Sigmoid colon (tissue), 4 donors: ENCODE results near the gene LINC00305.

Experiments
- EP300 ChIP-seq, 4 donors: sonication (generic); formaldehyde crosslinking; IDR thresholded peaks; one replicate each; pipeline ENCODE4 v1.6.1; 2017; ENCODE audit warnings: antibody characterized with exemption in 4 of 4
- POLR2A ChIP-seq, 2 donors: fragments of 450-650 bp; IDR thresholded peaks; one replicate each; pipeline ENCODE4 v1.6.1; 2016; ENCODE audit warnings: antibody characterized with exemption in 2 of 2, mild to moderate bottlenecking in 2 of 2, moderate library complexity in 2 of 2
- TF ChIP-seq, protein P1 (sequence below), 4 experiments: fragments of 450-650 bp in 3 of 4; fragments of 200-600 bp in 1 of 4; IDR thresholded peaks; one replicate each; pipeline ENCODE4 v1.5.1; 2016 to 2019; ENCODE audit warnings: antibody characterized with exemption in 4 of 4, mild to moderate bottlenecking in 3 of 4, moderate library complexity in 2 of 4

DNA sequence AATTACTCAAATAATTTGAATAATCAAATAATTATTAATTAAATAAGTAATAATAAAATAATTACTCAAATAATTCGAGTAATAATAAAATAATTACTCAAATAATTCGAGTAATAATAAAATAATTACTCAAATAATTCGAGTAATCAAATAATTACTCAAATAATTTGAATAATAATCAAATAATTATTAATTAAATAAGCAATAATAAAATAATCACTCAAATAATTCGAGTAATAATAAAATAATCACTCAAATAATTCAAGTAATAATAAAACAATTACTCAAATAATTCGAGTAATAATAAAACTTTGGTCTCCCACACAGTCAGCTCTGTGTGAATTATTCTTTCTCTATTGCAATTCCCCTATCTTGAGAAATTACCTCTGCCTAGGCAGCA, 30.0 kb upstream of the LINC00305 start:
- TF ChIP-seq, protein P1, sequence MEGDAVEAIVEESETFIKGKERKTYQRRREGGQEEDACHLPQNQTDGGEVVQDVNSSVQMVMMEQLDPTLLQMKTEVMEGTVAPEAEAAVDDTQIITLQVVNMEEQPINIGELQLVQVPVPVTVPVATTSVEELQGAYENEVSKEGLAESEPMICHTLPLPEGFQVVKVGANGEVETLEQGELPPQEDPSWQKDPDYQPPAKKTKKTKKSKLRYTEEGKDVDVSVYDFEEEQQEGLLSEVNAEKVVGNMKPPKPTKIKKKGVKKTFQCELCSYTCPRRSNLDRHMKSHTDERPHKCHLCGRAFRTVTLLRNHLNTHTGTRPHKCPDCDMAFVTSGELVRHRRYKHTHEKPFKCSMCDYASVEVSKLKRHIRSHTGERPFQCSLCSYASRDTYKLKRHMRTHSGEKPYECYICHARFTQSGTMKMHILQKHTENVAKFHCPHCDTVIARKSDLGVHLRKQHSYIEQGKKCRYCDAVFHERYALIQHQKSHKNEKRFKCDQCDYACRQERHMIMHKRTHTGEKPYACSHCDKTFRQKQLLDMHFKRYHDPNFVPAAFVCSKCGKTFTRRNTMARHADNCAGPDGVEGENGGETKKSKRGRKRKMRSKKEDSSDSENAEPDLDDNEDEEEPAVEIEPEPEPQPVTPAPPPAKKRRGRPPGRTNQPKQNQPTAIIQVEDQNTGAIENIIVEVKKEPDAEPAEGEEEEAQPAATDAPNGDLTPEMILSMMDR (IDR thresholded peaks at IDR 0.05): no peak
- TF ChIP-seq POLR2A (IDR thresholded peaks at IDR 0.05) (no peak), EP300 (IDR thresholded peaks at IDR 0.05) (no peak)
